Measurements from ENCODE around the gene FEZF2.
A peak's percentile ranks its signal among the peaks of the same experiment; 100 is the strongest.

FEZF2 gene

DNA sequence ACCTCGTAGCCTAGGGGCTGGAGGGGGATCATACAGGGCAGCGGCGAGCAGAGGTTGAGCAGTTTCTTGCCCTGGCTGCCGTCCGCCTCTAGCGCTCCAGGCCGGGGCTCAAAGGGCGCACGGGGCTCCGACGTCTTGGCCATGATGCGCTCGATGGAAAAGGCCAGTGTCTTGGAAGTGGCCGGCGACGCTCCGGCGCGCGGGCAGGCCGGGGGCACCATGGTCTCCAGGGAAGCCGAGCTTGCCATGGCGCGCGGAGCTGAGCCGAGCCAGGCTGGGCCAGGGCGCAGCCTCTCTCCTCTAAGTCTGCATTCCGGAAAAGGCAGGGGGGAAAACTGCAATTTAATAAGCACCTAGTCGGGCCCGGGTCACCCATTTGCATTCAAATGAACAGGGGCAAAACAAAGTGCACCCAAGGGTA, 719 bp downstream of the FEZF2 start:
- no peak for DNase-seq (ENCODE audit: low spot score)

- DNase-seq (ENCODE audit: low spot score), result no peak
Observed at GRCh38 chr3:62371720-62372591, 1.4 kb downstream of the FEZF2 start.

- DNase-seq (ENCODE audit: low spot score), result no peak
Observed at GRCh38 chr3:62370858-62371719, 2.3 kb downstream of the FEZF2 start.

DNA sequence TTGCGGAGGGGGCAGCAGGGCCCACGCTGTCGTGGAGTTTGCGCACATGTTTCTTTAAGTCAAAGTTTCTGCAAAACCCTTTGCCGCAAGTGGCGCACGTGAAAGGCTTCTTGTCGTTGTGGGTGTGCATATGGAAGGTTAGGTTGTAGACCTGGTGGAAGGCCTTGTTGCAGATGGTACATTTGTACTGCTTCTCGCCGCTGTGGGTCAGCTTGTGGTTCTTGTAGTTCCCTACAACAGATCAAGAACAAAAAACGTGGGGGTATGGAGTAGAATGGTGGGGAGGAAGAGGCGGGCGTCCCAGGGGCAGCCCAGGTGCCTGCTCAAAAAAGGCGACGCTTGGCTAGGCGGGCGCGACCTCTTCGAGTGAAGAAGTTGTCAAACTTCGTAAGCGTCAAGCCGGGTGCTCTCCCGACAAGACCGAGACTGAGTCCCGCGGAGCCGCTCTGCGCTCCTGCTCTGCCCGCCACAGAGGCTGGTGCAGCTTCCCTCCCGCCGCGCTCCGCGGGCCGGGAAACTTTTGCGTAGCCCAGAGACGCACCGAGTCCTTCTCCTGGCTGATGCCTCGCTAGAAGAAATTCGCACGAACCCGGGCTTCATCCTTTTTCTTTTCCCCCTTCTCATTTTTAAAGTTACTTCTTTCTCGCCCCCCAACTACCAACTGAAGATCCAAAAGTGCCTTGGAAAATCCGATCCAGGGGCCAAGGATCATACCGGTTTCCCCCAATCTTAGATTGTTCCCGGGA, 3.1 kb downstream of the FEZF2 start:
- DNase-seq (ENCODE audit: low spot score), result no peak

DNA sequence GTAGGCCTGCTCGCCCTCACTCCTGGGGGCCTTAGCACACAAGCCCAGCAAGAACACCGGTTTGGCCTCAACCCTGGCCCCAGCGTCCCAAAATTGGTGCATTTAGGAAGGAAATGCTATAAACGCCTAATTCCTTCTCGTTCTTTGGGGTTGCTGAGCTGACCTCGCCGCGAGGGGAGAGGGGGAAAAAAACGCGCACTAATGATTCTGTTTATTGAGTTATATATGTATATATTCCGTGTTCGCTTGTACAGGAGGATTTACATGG, 3.9 kb downstream of the FEZF2 start:
- DNase-seq (ENCODE audit: low spot score), result no peak

DNA sequence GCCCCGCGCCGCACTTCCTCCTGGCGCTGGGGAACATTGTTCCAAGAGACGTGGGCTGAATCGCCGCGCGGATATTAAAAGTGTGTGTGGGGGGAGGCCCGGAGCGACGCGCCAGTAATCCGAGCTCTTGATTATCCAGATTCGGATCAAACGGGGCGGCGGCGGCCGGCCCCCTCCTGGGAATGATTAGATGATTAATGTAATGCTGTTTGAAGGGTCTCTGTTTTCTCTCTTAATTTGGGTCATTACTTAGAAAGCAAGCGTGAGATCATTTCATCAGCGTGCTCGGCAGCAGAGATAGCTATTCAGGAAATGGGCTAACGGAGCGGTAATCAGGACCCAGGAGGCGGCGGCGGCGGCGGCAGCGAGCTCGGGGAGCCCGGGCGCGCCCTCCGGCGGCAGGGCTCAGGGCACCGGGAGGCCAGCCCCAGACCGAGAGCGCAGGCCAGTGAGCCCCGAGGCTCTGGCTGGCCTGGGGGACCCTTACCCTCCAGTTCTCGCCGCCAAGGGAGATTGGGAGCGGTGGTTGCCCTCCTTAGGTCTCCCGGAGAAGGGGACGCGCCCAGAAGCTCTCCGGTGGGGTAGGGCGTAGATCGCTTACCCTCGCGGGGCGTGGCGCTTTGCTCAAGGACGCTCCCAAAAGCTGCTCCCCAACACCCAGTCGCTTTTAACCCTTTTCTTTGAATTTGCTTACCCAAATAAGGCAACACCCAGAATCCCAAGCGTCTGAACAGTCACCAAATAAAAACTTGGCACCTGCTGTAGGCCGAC, 4.5 kb downstream of the FEZF2 start:
- no peak for DNase-seq (ENCODE audit: low spot score)

DNA sequence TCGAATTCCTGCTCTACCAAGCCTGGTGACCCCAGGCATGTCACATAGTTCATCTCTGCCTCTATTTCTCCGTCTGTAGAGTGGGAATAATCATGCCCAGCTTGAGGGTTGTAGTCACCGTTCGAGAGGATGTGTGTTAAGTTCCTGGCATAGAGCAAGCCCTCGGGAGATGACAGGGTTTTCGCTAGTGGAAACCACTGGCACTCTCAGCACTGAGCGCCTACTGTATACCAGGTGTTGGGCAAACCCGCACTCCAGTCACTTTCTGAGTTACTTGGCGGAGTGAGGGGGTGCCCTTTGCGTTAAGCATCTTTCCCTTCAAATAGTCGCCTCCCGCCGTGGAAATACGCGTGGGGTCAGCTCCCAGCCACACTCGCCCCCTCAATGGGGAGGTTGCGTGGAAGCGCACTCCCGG, 5.1 kb downstream of the FEZF2 start:
- no peak for DNase-seq (ENCODE audit: low spot score)

- DNase-seq (ENCODE audit: low spot score), result no peak
Observed at GRCh38 chr3:62367763-62368195, 5.6 kb downstream of the FEZF2 start.

- no peak for DNase-seq (ENCODE audit: low spot score)
Observed at GRCh38 chr3:62366126-62366484, 7.2 kb downstream of the FEZF2 start.

DNA sequence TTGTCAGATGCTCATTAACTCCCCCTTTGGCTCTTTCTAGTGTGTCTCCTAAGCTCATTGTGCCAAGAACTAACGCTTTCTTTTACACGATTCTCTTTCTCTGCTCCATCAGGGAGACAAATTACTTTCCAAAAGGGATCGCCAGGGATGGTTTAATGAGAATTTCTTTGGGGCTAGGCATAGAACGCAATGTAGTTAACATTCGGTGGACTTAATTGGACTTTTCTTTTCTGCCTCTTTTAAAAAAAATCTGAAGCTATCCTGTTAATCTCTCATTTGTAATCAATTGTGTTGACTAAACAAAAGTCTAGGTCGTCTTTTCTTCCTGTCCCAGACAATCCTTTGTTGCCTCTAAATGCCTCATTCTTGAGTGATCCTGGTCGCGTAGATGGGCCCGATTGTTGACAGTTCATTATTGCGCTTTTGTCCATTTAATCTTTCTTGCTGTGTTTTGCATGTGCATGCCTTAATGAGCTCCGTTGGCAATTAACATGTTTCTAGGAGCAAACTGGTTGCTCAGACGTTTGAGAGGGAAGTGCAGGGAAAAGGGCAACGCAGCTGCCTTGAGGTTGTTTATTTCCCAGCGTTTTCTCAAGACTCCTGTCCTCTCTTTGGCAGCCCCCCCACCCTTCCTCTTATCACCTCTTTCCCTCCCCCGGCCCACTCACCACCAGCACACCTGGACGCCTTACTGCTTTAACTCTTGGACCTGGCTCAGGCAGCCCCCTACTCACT, 7.8 kb downstream of the FEZF2 start:
- DNase-seq (ENCODE audit: low spot score), result no peak

DNA sequence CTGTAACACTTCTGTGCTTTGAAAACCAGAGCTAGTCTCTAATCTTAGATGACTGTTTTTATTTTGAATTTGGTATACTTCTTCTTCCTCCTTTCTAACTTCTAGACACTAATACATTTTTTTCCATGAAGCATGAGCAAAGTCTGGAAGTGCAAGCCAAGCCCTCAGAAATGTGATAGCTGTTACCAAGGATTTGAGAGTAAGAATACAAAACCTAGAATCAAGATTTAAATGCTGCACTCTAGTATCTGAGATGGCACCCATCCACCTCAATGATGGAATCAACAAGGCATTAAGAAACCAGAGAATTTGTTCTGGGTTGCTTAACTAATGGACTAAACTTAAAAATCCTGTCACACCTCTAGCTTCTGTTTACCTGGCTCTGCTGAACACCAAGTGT, 9.2 kb downstream of the FEZF2 start:
- DNase-seq (ENCODE audit: low spot score), result no peak

DNA sequence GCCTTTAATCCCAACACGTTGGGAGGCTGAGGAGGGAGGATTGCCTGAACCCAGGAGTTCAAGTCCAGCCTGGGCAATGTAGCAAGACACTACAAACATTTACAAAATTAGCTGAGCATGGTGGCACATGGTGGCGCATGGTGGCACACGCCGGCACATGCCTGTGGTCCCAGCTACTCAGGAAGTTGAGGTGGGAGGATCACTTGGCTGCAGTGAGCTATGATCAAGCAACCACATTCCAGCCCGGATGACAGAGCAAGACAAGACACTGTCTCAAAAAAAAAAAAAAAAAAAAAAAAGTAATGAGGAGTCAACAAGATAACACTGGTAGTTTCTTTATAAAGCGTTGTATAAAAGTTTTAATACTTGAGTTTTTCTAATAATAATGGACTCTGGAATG, 10.1 kb downstream of the FEZF2 start:
- no peak for DNase-seq (ENCODE audit: low spot score)

GRCh38 chr3:62361824-62362223, 11.5 kb downstream of the FEZF2 start:
- DNase-seq (ENCODE audit: low spot score), result no peak

DNA sequence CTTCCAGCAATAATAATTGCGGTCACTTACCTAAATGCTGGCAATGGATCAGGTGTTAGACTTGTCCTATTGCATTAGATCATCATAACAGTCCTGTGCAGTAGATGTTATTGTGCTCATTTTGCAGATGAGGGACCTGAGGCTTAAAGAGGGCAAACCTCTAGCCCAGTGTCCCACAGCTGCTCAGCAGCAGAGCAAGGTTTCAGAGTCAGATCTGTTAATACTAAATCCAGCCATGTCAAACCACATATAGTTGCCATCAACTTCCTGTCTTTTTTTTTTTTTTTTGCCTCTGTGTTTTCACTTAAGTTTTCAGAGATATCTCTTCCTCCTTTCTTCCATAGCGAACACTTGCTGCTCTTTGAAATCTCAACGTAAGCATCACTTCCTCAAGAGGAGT, 12.1 kb downstream of the FEZF2 start:
- no peak for DNase-seq (ENCODE audit: low spot score)

- no peak for DNase-seq (ENCODE audit: low spot score)
Observed at GRCh38 chr3:62359531-62359930, 13.8 kb downstream of the FEZF2 start.

DNA sequence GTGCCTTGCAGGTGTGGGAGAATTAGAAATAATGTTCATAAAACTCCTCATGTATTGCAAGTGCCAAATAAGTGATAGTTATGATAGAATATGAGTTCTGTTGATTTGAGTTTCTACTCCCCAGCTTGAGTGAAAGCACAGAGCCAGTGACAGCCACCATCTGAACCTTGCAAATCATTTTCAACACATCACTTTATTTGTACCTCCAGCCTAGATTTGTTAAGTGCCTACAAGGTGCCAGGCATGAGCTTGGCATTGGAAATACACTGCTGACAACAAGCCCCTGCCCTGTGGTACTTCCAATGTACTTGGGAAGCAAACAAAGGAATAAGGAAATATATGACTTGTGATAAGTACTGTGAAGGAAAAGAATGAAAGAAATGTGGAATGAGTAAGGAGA, 17.0 kb downstream of the FEZF2 start:
- no peak for DNase-seq (ENCODE audit: low spot score)

DNA sequence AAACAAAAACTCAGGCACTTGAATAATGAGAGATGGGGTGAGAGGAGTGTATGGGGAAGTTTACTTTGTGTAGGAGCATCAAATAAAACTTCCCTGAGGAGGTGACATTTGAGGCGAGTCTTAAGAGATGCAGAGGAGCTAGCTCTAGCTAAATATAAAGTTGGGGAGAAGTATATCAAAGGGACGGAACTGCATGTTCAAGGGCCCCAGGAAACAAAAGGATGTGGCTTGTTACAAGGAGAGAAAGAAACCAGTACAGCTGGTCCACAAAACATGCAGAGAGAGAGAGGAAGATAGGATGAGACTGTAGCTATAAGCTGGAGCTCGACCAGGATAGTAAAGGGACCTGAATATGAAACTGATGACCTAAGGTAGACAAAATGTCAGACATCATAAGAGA, 17.6 kb downstream of the FEZF2 start:
- no peak for DNase-seq (ENCODE audit: low spot score)

DNA sequence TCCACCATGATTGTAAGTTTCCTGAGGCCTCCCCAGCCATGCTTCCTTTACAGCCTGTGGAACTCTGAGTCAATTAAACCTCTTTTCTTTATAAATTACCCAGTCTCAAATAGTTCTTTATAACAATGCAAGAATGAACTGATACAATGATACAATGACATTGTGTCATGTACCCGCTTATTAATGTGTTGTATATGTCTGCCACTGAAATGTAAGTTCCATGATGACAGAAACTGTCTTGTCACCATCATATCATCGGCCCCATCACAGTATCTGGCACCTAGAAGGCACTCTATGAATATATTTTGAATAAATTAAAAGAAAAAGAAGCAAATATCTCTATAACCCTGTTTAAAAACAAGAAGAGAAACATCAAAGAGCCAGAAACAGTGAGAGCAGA, 29.6 kb downstream of the FEZF2 start:
- no peak for DNase-seq (ENCODE audit: low spot score)

DNA sequence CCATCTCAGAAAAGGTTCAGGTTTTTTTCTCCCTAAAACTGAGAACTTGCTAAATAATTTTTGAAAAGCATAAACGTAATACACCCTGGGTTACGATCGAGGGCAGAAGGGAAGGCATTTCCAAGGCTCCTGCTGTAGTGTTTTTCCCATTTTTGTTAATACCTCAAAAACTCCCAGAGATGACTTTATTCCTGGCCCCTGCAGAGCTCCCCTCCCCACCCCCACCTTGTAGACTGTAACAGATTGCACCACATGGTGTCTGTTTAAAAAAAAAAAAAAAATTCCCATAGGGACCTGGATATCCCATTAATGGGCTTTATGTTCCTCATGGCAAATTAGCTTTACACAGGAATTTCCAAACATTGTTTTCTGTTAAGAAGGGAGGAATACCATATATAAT, 38.2 kb downstream of the FEZF2 start:
- no peak for DNase-seq (ENCODE audit: low spot score)

DNA sequence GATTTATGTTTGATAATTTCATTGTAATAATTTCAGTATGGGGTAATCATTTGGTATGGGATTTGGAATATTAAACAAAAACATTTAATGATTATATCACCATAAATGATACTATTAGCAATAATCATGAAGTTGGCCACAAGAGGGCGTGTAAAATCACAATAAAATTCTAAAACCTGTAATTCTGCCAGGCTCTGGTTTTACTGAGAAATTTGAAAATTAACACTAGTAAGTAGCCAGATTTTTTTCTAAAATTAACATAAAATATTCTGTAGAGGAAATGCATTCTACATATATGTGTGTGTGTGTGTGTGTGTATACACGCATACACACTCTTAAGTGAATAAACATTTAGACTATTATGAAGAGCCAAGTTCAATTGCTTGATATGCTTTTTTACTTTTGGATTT, 40.5 kb downstream of the FEZF2 start:
- DNase-seq (ENCODE audit: low spot score), result peak; percentile 6

- DNase-seq (ENCODE audit: low spot score), result no peak
Observed at GRCh38 chr3:62332017-62332416, 41.3 kb downstream of the FEZF2 start.

Measured in CD4-positive, alpha-beta T cell treated with Interleukin-2 at 100 ng/mL for 4 hours (primary cell).